Measurements from ENCODE around the gene SUSD4.

Gene SUSD4

DNA sequence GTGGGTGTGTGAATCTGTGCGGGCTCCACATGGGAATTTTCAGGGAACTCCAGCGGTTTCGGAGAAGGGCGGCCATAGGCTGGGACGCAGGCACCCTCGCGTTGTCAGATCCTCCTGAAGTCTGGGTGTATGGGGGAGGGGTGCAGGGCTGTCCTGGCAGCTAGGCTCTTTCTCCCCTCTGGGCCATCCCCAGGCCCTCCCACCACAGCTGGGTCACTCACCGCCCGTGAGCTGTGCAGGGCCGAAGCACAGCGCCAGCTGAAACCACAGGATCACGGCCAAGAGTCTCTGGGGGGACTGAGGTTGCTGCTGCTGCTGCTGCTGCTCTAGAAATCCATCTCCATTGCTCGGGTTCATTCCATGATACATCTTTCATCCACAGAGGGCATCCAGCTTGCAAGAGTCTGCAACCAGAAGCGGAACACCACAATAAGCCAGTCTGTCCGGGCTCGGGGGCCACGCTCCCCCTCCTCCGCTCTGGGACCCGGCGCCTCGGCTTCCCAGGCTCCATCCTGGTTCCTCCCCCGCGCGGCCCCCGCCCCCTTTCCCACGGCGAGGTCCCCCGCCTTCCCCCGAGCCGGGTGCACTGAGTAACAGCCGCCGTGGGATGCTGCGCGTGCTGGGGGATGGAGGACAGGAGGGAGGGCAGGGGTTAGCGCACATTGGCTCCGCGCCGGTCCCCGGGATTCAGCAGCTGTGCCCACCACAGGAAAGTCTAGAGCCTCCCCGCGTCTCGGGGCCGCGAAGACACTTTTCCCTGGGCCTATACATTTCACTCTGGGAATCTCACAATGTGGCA, 720 bp downstream of the SUSD4 start:
- in situ Hi-C loops (cut with MboI; ENCODE audit: low sequenced_read_pairs): no loop called here

DNA sequence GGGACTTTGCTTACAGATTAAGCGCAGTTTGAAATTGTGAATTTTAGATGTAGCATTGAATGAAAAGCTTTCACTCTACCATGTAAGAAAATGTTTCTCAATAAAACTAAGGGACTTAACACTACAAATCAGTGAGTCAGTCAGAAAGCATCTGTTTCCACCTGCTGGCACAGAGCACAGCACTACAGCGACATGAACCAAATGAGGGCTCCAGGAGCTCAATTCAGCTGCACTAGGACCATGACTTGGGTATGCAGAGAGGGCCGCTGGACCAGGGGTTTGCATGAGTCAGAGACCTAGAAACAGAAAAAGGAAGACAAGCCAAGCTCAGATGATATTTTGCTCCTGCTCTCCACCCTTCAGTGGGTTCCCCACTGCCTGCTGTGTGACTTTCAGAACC, 5.2 kb downstream of the SUSD4 start:
- in situ Hi-C loops (cut with MboI; ENCODE audit: low sequenced_read_pairs): no loop called here

DNA sequence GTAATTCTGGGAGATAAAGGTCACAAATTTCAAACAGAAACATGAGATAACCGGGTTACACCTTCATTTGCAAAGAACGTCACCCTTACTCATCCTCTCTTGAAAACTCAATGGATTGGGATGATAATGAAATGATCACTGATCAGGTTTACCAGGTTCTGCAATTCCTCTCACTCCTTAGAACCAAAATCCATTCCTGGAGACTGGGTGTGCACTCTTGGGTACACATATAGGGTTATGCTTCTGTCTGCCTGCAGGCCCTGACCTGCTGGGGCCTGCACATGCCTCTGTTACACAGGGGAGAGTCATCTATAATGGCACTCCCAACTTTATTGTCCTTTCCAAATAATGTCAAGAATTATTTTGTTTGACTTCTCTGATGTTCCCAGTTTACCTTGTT, 8.3 kb downstream of the SUSD4 start:
- in situ Hi-C loops (cut with MboI; ENCODE audit: low sequenced_read_pairs): no loop called here

DNA sequence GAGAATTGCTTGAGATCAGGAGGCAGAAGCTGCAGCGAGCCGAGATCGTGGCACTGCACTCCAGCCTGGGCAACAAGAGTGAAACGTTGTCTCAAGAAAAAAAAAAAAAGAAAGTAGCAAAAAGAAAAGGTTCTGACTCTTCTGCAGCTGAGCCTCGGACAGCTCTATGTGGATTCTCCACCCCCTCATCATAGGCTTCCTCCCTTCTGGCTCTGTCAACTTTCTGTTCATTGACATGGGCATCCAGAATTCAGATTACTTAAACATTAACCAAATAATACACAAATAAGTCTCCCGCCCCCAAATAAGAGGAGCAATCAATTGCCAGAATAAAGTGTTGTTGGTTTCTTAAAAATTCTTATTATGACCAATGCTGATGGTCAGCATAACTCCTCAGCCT, 10.0 kb downstream of the SUSD4 start:
- in situ Hi-C loops (cut with MboI; ENCODE audit: low sequenced_read_pairs): no loop called here

DNA sequence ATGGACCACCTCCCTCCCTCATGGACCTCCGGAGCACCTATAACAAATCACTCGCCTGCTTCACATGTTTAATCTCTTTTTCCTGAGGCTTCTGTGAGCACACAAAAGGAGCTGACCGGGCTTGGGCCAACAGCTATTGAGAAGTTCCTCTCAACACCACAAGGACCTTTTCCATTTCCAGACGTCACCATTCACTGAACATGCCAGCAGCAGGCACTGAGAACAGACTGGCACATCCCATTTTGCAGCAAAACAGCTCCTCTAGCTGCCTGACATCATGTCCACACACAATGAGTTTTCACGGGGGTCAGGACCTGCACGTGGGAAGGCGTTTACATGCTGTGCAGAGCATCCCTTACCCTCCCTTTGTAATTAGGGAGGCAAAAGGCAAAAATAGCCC, 11.0 kb downstream of the SUSD4 start:
- in situ Hi-C loops (cut with MboI; ENCODE audit: low sequenced_read_pairs): no loop called here

DNA sequence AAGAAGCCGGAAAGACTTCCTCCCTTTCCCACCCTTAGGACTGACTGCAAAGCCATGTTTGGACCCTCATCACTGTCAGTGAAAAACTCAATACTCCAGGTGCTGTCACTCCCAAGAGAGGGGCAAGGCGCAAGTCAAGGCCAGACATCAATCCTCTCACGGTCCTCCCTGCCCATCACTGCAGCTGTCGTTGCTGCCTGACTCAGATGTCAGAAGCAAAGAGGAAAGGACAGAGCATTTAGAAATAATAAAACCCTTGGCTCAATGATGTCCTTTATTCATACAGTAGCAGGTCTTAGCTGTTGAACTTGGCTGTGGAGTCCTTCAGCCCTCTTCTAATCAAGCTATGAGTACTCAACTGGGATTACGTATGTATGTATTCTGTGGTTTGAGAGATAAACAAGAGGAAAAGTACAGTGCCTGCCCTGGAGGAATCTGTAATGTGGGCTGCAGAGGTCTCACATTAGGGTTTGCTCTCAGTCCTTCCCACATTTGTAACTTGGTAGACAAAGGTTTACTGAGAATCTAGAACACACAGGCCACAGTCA, 13.5 kb downstream of the SUSD4 start:
- in situ Hi-C loops (cut with MboI; ENCODE audit: low sequenced_read_pairs): no loop called here

DNA sequence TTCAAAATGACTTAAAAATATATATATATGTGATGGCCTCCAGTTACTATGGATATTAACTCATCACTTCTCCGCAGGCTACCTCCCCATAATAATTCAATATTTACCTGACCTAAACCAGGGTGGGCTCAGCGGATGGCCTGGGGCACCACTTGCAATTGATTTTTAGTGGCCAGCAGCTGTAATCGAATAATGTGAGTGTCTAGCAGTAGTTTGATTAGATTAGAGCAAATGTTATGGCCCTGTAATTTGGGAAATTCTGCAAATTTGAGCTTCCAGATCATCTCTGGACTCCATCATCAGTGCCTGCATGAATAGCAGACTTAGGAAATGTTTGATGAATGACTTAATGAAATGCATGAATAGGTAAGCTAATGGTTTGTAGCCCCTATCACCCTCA, 14.7 kb downstream of the SUSD4 start:
- in situ Hi-C loops (cut with MboI; ENCODE audit: low sequenced_read_pairs): no loop called here

DNA sequence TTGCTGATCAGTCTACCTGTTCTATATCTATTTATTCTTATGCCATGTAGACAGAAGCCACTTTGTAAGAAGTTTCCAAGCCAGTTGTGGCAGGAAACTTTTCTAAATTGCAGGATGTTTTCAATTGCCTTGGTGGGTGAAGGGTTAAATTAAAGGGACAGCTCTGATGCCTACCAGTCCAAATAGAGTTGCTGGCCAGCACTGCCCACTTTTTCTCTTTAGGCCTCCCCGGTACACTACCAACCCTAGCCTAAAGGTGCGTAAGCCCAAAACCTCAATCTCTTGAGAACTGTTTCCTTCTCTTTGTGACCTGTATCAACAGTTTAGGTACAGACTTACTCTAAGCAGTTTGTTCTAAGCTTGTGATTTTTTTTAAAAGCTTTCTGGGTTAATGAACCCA, 15.5 kb downstream of the SUSD4 start:
- in situ Hi-C loops (cut with MboI; ENCODE audit: low sequenced_read_pairs): no loop called here

DNA sequence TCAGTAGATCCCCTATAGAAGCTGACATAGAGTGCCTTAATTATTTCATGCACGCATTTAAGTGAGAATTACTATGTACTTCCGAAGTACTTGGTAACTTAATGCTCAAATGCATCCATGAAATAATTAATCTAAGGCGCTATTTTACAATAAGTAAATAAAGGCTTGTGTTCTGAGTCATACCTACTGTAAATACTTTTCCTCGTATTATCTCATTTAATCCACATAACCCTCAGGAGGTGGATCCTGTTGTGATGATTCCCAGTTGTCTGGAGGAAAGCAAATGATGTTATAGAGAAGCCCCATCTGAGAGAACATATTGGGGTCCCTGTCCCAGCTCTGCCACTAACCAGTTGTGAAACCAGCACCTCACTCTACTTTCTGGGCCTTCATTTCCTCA, 16.4 kb downstream of the SUSD4 start:
- in situ Hi-C loops (cut with MboI; ENCODE audit: low sequenced_read_pairs): no loop called here

DNA sequence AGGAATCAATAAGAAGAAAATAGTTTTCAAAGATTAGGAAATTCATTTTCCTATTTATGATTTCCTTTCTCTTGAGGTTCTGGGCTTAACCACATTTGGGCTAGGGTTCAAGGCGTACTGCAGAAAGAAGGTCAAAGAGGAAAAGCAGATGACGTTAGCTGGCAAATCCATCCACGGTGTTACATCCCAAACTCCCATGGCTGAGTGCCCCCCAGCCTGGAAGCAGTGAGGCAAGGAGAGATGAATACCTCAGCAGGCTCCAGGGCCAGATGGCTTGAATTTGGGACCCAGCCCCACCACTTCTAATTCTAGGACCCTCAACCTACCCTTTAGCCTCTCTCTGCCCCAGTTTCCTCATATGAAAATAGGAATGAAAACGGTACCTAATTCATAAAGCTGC, 17.7 kb downstream of the SUSD4 start:
- in situ Hi-C loops (cut with MboI; ENCODE audit: low sequenced_read_pairs): no loop called here

DNA sequence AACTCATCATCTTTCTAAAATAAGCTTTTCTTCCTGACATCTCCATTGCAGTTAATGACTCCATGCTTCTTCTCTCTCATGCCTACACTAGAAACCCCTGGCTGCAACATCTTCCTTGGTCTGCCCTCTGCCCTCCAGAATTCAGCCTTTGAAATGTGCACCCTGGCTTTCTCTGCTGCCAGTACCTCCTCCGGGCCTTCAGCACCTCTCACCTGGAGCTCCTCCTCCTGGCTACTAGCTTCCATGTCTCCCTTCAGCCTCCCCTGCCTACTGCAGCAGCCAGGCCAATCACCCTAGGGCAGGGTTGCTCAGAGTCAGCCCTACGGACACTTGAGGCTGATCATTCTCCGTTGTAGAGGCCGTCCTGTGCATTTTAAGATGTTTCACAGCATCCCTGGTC, 18.3 kb downstream of the SUSD4 start:
- in situ Hi-C loops (cut with MboI; ENCODE audit: low sequenced_read_pairs): no loop called here

DNA sequence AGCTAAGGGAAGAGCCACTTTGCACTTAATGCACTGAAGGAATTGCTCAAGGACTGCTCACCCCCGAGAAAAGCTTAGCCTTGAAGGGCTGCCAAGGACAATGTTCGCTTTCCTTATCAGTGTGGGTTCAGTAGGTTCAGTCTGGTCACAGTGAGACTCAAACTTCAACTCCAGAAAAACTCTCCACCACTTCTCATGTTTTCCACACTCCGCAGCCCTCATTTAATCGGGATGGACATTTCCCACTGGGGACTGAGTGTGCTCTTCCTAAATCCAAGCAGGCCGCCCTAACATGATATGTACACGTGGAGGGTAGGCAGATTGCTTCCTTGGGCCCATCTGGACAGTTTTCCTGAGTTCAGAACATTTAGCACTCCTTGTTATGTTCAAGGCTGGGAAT, 19.5 kb downstream of the SUSD4 start:
- in situ Hi-C loops (cut with MboI; ENCODE audit: low sequenced_read_pairs): no loop called here

DNA sequence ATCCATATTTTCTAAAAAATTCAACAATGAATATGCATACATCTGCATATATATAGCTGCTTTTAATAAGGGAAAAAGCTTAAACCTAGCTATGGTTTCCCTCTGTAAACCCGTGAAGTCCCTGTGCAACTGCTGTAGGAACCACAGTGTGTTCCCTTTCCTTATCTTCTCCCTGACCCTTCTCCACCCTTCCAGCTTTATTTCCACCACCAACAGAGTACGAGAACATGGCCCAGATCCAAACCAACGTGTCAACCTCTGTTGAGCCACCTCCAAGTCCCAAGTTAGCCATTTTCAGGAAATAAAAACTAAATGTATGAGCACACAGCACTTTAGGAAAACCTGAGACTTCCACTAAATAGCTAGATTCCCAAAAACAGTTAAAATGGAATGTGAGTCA, 20.3 kb downstream of the SUSD4 start:
- in situ Hi-C loops (cut with MboI; ENCODE audit: low sequenced_read_pairs): no loop called here

DNA sequence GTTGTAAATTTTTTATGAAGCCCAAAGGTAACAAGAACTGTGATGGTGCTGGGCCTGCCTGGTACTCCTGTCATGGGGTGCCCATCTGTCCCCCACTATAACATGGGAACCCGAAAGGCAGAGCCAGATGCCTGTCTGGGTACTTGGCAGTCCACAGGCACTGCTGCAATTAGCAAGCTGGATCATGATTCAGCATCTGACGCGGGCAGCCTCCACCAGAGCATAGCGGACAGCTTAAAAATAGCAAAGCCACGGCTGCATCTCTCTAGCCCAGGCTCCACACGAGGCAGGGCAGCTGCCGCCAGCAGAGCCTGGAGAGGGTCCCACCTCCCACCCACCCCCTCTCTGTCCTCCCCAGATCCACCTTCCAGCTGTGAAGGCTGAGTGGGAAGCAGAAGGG, 22.9 kb downstream of the SUSD4 start:
- in situ Hi-C loops (cut with MboI; ENCODE audit: low sequenced_read_pairs): no loop called here

DNA sequence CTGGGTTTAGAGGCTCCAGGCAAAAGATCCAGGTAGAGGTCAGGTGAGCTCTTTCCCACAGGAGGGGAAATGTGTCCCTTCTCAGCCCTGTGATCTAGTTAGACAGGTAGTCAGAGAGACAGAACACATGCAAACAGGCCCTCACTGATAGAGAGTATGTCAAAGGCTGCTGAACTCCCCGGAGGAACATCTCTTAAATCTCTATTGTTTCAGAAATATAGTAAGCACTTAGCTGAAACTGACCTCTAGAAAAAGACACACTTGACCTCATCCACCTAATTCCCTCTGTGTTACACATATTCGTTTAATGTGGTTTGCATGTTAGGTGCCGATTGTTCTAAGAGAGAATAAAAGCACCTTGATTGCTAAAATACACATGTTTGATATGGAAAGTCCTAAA, 23.3 kb downstream of the SUSD4 start:
- in situ Hi-C loops (cut with MboI; ENCODE audit: low sequenced_read_pairs): no loop called here

DNA sequence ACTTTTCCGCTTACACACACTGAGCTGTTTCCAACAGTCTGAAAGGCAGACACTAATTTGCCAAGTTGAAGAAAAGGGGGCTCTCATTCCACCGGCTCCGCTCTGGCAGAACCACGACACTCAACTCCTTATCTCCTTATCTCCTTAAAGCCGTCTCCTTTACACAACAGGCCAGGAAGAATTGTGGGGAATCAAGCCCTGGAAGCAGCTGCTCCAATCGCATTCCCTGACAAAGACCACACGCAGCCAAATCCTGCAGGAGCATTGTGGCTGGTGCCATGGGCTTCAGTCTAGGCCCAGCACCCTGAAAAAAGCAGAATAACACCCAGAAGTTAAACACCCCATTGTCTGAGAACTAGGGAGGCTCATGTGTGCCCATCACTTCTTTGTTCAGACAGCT, 24.1 kb downstream of the SUSD4 start:
- in situ Hi-C loops (cut with MboI; ENCODE audit: low sequenced_read_pairs): no loop called here

DNA sequence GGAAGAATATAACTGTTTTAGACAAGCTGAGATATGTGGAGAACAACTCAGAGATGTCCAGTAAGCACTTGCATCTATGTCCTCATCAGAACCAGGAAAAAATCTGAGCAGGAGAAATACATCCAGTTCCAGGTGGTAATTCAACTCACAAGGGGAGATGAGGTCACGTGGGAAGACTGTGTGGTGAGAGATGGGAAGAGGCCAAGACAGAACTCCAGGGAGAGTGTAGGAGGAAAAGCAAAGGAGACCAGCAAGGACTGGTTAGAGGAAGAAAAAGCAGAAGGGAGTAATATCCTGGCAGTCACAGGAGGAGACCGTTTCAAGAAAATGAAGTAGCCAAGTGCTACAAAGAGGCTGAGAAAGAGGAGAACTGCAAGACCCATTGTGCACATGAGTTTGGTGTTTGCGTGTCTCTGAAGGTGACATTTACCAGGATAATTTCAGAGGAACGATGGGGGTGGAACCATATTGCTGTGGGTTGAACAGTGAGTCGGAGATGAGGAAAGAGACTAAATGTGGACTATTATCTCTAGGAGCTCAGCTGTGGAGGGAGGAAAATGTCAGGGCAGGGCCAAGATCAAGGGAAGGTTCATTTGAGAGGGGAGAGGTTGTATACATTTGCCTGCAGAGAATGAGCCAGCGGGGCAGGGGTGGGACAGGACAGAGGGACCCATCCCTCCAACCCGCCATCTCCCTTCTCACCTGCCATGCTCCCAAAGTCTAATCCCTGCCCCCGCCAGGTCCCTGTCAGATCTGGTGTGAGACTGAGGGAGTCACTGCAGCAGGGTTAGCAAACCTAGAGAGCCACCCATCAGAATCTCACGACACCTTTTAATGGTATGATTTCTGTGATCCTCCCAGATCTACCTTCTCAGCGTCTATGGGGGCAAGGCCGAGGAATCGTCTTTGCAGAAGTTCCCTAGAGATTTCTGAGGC, 24.9 kb downstream of the SUSD4 start:
- in situ Hi-C loops (cut with MboI; ENCODE audit: low sequenced_read_pairs): no loop called here

DNA sequence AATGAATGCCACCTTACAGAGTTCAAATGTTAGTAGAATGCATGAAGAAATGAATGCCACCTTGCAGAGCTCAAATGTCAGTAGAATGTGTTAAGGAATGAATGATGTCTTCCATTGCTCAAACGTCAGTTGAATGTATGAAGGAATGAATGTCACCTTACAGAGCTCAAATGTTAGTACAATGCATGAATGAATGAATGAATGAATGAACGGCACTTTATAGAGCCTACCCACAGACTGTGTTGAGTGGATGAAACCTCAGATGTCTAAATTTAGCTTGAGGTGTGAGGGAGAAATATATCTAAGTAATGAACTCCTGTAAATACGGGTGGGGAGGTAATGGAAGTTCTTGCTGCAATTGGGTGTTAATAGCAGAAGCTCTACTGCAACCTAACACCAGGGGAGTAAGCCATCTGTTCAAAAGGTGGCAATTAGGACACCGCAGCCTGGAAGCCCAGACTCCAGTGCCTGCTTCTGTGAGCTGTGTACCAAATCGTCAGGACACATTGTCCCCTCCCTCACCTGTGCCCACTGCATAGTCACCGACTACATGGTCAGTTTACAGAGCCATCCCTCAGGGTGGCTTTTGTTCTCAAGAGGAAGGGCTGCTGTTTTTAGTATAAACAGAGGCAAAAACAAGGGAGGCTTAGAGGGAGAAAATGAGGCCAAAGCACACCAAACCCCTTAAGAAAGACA, 26.7 kb downstream of the SUSD4 start:
- in situ Hi-C loops (cut with MboI; ENCODE audit: low sequenced_read_pairs): no loop called here

DNA sequence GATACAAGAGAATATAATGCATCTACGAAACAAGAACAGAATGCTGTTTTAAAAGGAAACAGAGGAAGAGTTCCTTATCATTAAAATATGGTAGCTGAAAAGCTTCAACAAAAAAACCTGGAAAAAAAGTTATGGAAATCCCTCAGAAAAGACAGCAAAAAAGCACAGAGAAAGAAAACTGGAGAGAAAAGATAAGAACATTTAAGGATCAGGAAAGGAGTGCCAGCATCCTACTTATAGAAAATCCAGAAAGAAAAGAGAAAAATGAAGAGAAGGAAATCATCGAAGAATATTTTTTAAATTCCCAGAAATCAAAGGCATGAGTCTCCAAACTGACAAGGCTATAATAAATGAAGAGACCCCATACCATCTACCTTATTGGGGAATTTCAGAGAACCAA, 29.8 kb downstream of the SUSD4 start:
- in situ Hi-C loops (cut with MboI; ENCODE audit: low sequenced_read_pairs): no loop called here

DNA sequence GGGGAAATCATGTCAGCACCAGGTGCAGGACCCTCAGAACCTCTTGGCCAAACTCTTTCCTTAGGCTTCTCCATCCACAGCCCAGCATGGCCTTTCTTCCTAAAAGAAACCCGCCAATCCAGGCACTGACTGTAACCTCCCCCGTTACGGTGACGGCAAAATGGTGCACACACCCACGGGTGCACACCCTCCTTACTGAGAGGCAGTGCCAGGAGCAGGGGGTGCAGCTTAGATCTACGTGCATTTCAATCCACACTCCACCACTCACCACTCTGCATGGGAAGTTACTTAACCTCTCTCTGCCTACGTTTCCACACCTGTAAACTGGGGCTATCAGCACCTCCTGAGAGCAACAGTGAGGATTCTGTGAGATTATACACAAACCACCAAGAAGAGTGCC, 31.0 kb downstream of the SUSD4 start:
- in situ Hi-C loops (cut with MboI; ENCODE audit: low sequenced_read_pairs): no loop called here

DNA sequence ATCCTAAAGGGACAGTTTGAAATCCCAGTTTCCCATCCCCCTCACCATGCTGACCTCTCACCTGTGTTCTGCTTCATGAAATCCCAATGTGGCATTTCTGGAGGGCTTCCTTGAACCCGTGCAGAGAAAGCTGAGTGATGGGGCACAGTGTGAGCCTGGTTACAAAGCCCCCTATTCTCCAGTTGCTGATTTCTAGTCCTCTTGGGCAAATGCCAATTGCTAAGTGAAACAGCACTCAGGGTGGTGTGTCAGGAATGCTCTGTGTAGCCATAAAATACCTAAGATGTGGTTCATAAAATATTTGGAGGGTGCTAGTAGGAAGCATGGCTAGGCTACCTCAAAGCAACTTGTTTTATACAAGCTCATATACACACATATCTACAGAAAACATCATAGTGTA, 32.0 kb downstream of the SUSD4 start:
- in situ Hi-C loops (cut with MboI; ENCODE audit: low sequenced_read_pairs): no loop called here

Measured in hTERT RPE-1 (cell line).